GM21447 (cell line): Measurements from ENCODE around the gene P3H2.
A peak's percentile ranks its signal among the peaks of the same experiment; 100 is the strongest.
"Not testable (repeated sequence)": the region's sequence is repeated elsewhere in the genome, so short reads cannot be mapped to it uniquely, and the experiment has no call there.

Source experiments
- ATAC-seq: cut with Tn5 transposase; IDR thresholded peaks from one replicate; pipeline ENCODE4 v1.9.1; 2021; ENCODE audit not compliant: unreplicated experiment

P3H2 gene

GRCh38 chr3:189990826-189991225, 129.9 kb downstream of the P3H2 start:
- no peak for ATAC-seq

- no peak for ATAC-seq
These were observed 131.8 kb downstream of the P3H2 start for GRCh38 chr3:189988854-189989253.

GRCh38 chr3:189988322-189988721, 132.4 kb downstream of the P3H2 start:
- ATAC-seq, result no peak

- ATAC-seq, result no peak
These were observed 134.7 kb downstream of the P3H2 start for GRCh38 chr3:189985948-189986347.

GRCh38 chr3:189983612-189984011, 137.1 kb downstream of the P3H2 start:
- no peak for ATAC-seq

GRCh38 chr3:189982321-189982945, 138.3 kb downstream of the P3H2 start:
- ATAC-seq, result no peak

GRCh38 chr3:189981668-189982067, 139.0 kb downstream of the P3H2 start:
- no peak for ATAC-seq

GRCh38 chr3:189978753-189979152, 141.9 kb downstream of the P3H2 start:
- no peak for ATAC-seq

GRCh38 chr3:189977174-189977573, 143.5 kb downstream of the P3H2 start:
- no peak for ATAC-seq

- no peak for ATAC-seq
These were observed 145.2 kb downstream of the P3H2 start for GRCh38 chr3:189975391-189975990.

- no peak for ATAC-seq
These were observed 146.3 kb downstream of the P3H2 start for GRCh38 chr3:189974359-189974758.

- ATAC-seq, result peak; percentile 82
These were observed 153.3 kb downstream of the P3H2 start for GRCh38 chr3:189967254-189967865.

- peak; percentile 85 for ATAC-seq
These were observed 153.9 kb downstream of the P3H2 start for GRCh38 chr3:189966843-189967242.

- no peak for ATAC-seq
These were observed 155.9 kb downstream of the P3H2 start for GRCh38 chr3:189964623-189965332.

GRCh38 chr3:189962466-189962865, 158.2 kb downstream of the P3H2 start:
- no peak for ATAC-seq

GRCh38 chr3:189961522-189962161, 159.1 kb downstream of the P3H2 start:
- peak; percentile 76 for ATAC-seq

GRCh38 chr3:189961086-189961485, 159.6 kb downstream of the P3H2 start:
- not testable (repeated sequence) for ATAC-seq

- ATAC-seq, result no peak
These were observed 165.7 kb downstream of the P3H2 start for GRCh38 chr3:189954733-189955665.

GRCh38 chr3:189953551-189953950, 167.1 kb downstream of the P3H2 start:
- no peak for ATAC-seq

- no peak for ATAC-seq
These were observed 168.4 kb downstream of the P3H2 start for GRCh38 chr3:189952272-189952671.
